Measurements from ENCODE around the gene MT1X.
A peak's percentile ranks its signal among the peaks of the same experiment; 100 is the strongest.

Gene MT1X

DNA sequence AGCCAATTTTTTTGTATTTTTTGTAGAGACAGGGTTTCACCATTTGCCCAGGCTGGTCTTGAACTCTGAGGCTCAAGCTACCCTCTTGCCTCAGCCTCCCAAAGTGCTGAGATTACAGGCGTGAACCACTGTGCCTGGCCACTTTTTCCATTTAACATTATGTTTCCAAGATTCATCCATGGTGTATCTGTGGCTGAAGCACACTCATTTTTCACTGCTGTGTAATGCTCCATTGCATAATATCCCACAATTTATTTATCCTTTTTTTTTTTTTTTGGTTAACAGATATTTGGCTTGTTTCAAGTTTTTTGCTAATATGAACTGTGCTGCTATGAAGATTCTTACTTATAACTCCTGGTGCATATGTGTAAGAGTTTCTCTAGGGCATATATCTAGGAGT lies 45.8 kb downstream of the MT1X start:
- TF ChIP-seq, protein P1, sequence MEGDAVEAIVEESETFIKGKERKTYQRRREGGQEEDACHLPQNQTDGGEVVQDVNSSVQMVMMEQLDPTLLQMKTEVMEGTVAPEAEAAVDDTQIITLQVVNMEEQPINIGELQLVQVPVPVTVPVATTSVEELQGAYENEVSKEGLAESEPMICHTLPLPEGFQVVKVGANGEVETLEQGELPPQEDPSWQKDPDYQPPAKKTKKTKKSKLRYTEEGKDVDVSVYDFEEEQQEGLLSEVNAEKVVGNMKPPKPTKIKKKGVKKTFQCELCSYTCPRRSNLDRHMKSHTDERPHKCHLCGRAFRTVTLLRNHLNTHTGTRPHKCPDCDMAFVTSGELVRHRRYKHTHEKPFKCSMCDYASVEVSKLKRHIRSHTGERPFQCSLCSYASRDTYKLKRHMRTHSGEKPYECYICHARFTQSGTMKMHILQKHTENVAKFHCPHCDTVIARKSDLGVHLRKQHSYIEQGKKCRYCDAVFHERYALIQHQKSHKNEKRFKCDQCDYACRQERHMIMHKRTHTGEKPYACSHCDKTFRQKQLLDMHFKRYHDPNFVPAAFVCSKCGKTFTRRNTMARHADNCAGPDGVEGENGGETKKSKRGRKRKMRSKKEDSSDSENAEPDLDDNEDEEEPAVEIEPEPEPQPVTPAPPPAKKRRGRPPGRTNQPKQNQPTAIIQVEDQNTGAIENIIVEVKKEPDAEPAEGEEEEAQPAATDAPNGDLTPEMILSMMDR (conservative IDR thresholded peaks at IDR 0.05; ENCODE audit: low read depth, low read length) = no peak
- no peak for DNase-seq (ENCODE audit: low read depth)
- H3K4me3 ChIP-seq (ENCODE audit: low read depth, low read length) = no peak overlapping the region

DNA sequence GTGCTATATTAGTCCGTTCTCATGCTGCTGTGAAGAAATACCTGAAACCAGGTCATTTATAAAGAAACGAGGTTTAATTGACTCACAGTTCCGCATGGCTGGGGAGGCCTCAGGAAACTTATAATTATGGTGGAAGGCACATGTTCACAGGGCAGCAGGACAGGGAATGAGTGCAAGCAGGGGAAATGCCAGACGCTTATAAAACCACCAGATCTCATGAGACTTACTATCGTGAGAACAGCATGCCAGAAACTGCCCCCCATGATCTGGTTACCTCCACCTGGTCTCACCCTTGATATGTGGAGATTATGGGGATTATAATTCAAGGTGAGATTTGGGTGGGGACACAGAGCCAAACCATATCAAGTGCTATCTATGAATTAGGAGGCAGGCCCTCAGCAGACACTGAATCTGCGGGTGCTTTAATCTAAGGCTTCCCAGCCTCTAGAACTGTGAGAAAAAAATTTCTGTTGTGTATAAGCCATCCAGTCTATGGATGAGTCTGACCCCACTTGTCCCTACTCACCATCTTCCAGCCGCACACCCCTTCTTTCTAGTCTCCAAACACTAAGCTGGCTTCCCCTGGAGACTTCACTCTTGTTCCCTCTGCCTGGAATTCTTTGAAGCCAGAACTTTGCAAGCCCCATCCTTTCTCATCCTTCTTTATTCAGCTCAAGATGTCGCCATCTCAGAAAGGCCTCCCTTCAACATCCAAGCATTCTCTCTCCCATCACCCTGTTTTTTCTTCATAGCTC lies 46.9 kb downstream of the MT1X start:
- TF ChIP-seq, protein P1 (conservative IDR thresholded peaks at IDR 0.05; ENCODE audit: low read depth, low read length) = no peak
- DNase-seq (ENCODE audit: low read depth) = no peak
- H3K4me3 ChIP-seq (ENCODE audit: low read depth, low read length) = peak overlapping the region; percentile 95

GRCh38 chr16:56729735-56730662 lies 47.7 kb downstream of the MT1X start, which contains the start of gene NUP93:
TSS of gene NUP93 (plus strand) at chr16:56730129. CDS start at chr16:56748248, 18,119 bp downstream.
- peak within 1 kb of the TSS; percentile 95 for H3K4me3 ChIP-seq (ENCODE audit: low read depth, low read length)
- TF ChIP-seq, protein P1 (conservative IDR thresholded peaks at IDR 0.05; ENCODE audit: low read depth, low read length) = no peak
- peak; percentile 93 for DNase-seq (ENCODE audit: low read depth)

- no peak overlapping the region for H3K4me3 ChIP-seq (ENCODE audit: low read depth, low read length)
- TF ChIP-seq, protein P1 (conservative IDR thresholded peaks at IDR 0.05; ENCODE audit: low read depth, low read length) = no peak
- no peak for DNase-seq (ENCODE audit: low read depth)
These were observed 50.1 kb downstream of the MT1X start for GRCh38 chr16:56732366-56732765.

- no peak overlapping the region for H3K4me3 ChIP-seq (ENCODE audit: low read depth, low read length)
- TF ChIP-seq, protein P1 (conservative IDR thresholded peaks at IDR 0.05; ENCODE audit: low read depth, low read length) = no peak
- DNase-seq (ENCODE audit: low read depth) = no peak
These were observed 50.6 kb downstream of the MT1X start for GRCh38 chr16:56732832-56733231.
